Muscle of leg (tissue), 11 donors: Measurements from ENCODE around the gene SH3RF1. TPM values are rescaled to one million over a fixed set of nuclear protein-coding genes. Genes with fewer than 3 reads are reported as not detected.

ENCODE experiments used
- DNase-seq: peaks from one replicate; pipeline ENCODE4 v3.0.0; 2013
- H3K27ac ChIP-seq: one replicate; pipeline ENCODE4 v1.5.1; 2013; ENCODE audit warnings: mild to moderate bottlenecking, low read length, control low read depth
- H3K27me3 ChIP-seq: one replicate; pipeline ENCODE4 v1.6.1; 2013; ENCODE audit warnings: low read length; ENCODE audit not compliant: control insufficient read depth, insufficient read depth
- H3K36me3 ChIP-seq: one replicate; pipeline ENCODE4 v1.6.1; 2013; ENCODE audit warnings: low read length; ENCODE audit not compliant: control insufficient read depth, insufficient read depth
- H3K4me1 ChIP-seq: one replicate; pipeline ENCODE4 v1.6.1; 2013; ENCODE audit warnings: low read length; ENCODE audit not compliant: control insufficient read depth, insufficient read depth
- H3K4me3 ChIP-seq: one replicate; pipeline ENCODE4 v1.5.1; 2013; ENCODE audit warnings: low read length, control low read depth
- H3K9me3 ChIP-seq: replicated peaks from 2 replicates; pipeline ENCODE4 v1.6.1; 2013; ENCODE audit warnings: low read depth, low read length; ENCODE audit not compliant: control insufficient read depth
- WGBS: methylation state at CpG from one replicate; pipeline ENCODE4 v1.1.5; 2013; ENCODE audit warnings: missing lambda C conversion rate; ENCODE audit not compliant: insufficient coverage; 5-methylcytosine and 5-hydroxymethylcytosine counted together
- polyA plus RNA-seq, 8 donors: library from polyadenylated mRNA; unstranded; fragments of 120-200 nt; gene quantifications; one replicate each; pipeline versions ENCODE4 v1.2.1 to v1.2.3, GENCODE V29; 2013; ENCODE audit warnings: inconsistent platforms in 1 of 8, low replicate concordance in 1 of 8; ENCODE audit not compliant: insufficient read length in 8 of 8, insufficient read depth in 1 of 8
- total RNA-seq: library from RNA; stranded (reverse); fragments of 120-200 nt; gene quantifications from one replicate; pipeline ENCODE4 v1.2.4, GENCODE V29; 2013

SH3RF1 gene
- total and polyA plus RNA-seq, 9 donors, result 10.7 to 19.4 (median 16.3) TPM

GRCh38 chr4:169114341-169114974, 156.3 kb downstream of the SH3RF1 start:
- H3K27me3 ChIP-seq, result no peaks in the 10 kb centered on the region
- no peak overlapping the region for H3K4me3 ChIP-seq
- H3K9me3 ChIP-seq, result no peaks in the 10 kb centered on the region
- WGBS, result no CpG with 5 or more reads among the region's 3 CpGs
- no peak overlapping the region for H3K27ac ChIP-seq
- no peaks in the 10 kb centered on the region for H3K4me1 ChIP-seq
- H3K36me3 ChIP-seq, result peaks cover 40% of the 10 kb centered on the region
- DNase-seq, result no peak

GRCh38 chr4:169110633-169111032, 160.1 kb downstream of the SH3RF1 start:
- no peak overlapping the region for H3K4me3 ChIP-seq
- no peaks in the 10 kb centered on the region for H3K9me3 ChIP-seq
- H3K27me3 ChIP-seq, result no peaks in the 10 kb centered on the region
- no peak for DNase-seq
- no peak overlapping the region for H3K27ac ChIP-seq
- no peaks in the 10 kb centered on the region for H3K4me1 ChIP-seq
- WGBS, result 100% methylated on average over 1 of the region's 4 CpGs
- peaks cover 38% of the 10 kb centered on the region for H3K36me3 ChIP-seq

GRCh38 chr4:169109035-169109675, 161.6 kb downstream of the SH3RF1 start:
- H3K27ac ChIP-seq, result no peak overlapping the region
- no peak overlapping the region for H3K4me3 ChIP-seq
- peaks cover under 1% of the 10 kb centered on the region for H3K4me1 ChIP-seq
- no peaks in the 10 kb centered on the region for H3K27me3 ChIP-seq
- peaks cover 32% of the 10 kb centered on the region for H3K36me3 ChIP-seq
- WGBS, result no CpG with 5 or more reads among the region's 2 CpGs
- DNase-seq, result no peak
- no peaks in the 10 kb centered on the region for H3K9me3 ChIP-seq

- 100% methylated on average over 3 of the region's 4 CpGs for WGBS
These were observed 162.5 kb downstream of the SH3RF1 start for GRCh38 chr4:169108303-169108702.

GRCh38 chr4:169107528-169107927, 163.2 kb downstream of the SH3RF1 start:
- Histone ChIP-seq H3K36me3 (peaks cover 27% of the 10 kb centered on the region), H3K9me3 (no peaks in the 10 kb centered on the region), H3K27me3 (no peaks in the 10 kb centered on the region), H3K4me1 (peaks cover 5% of the 10 kb centered on the region), H3K4me3 (no peak overlapping the region), H3K27ac (no peak overlapping the region)
- DNase-seq, result no peak
- WGBS, result 40% methylated on average over 1 of the region's 2 CpGs

More at GRCh38 chr4:169108303-169108702, 162.5 kb downstream of the SH3RF1 start:
- H3K27ac ChIP-seq, result no peak overlapping the region
- H3K9me3 ChIP-seq, result no peaks in the 10 kb centered on the region
- no peaks in the 10 kb centered on the region for H3K27me3 ChIP-seq
- DNase-seq, result no peak
- no peak overlapping the region for H3K4me3 ChIP-seq
- peaks cover 5% of the 10 kb centered on the region for H3K4me1 ChIP-seq
- H3K36me3 ChIP-seq, result peaks cover 27% of the 10 kb centered on the region

GRCh38 chr4:169106696-169107229, 164.0 kb downstream of the SH3RF1 start:
- H3K4me1 ChIP-seq, result peaks cover 5% of the 10 kb centered on the region
- H3K4me3 ChIP-seq, result no peak overlapping the region
- peaks cover 27% of the 10 kb centered on the region for H3K36me3 ChIP-seq
- H3K9me3 ChIP-seq, result no peaks in the 10 kb centered on the region
- H3K27ac ChIP-seq, result no peak overlapping the region
- WGBS, result 100% methylated on average over 9 of the region's 16 CpGs
- DNase-seq, result no peak
- H3K27me3 ChIP-seq, result no peaks in the 10 kb centered on the region

GRCh38 chr4:169105620-169106019, 165.1 kb downstream of the SH3RF1 start:
- Histone ChIP-seq H3K9me3 (no peaks in the 10 kb centered on the region), H3K4me3 (no peak overlapping the region), H3K27ac (no peak overlapping the region), H3K27me3 (no peaks in the 10 kb centered on the region), H3K36me3 (peaks cover 27% of the 10 kb centered on the region), H3K4me1 (peaks cover 11% of the 10 kb centered on the region)
- no peak for DNase-seq
- 89% methylated on average over 4 of the region's 6 CpGs for WGBS

GRCh38 chr4:169103966-169104412, 166.8 kb downstream of the SH3RF1 start:
- no peak overlapping the region for H3K4me3 ChIP-seq
- H3K36me3 ChIP-seq, result peaks cover 20% of the 10 kb centered on the region
- H3K27ac ChIP-seq, result no peak overlapping the region
- peaks cover 24% of the 10 kb centered on the region for H3K4me1 ChIP-seq
- no peaks in the 10 kb centered on the region for H3K27me3 ChIP-seq
- DNase-seq, result peak; percentile 42
- WGBS, result no CpG with 5 or more reads among the region's 3 CpGs
- H3K9me3 ChIP-seq, result no peaks in the 10 kb centered on the region

GRCh38 chr4:169102026-169102425, 168.7 kb downstream of the SH3RF1 start:
- H3K27me3 ChIP-seq, result no peaks in the 10 kb centered on the region
- H3K9me3 ChIP-seq, result no peaks in the 10 kb centered on the region
- H3K4me3 ChIP-seq, result no peak overlapping the region
- peaks cover 31% of the 10 kb centered on the region for H3K36me3 ChIP-seq
- DNase-seq, result no peak
- H3K4me1 ChIP-seq, result peaks cover 32% of the 10 kb centered on the region
- 65% methylated on average over 2 of the region's 2 CpGs for WGBS
- peak overlapping the region; percentile 1 for H3K27ac ChIP-seq

- 73% methylated on average over 4 of the region's 4 CpGs for WGBS
- no peaks in the 10 kb centered on the region for H3K9me3 ChIP-seq
These were observed 170.1 kb downstream of the SH3RF1 start for GRCh38 chr4:169100670-169101101.

More at GRCh38 chr4:169100670-169101101, 170.1 kb downstream of the SH3RF1 start:
- H3K27ac ChIP-seq, result peak overlapping the region; percentile 89
- no peaks in the 10 kb centered on the region for H3K27me3 ChIP-seq
- peaks cover 32% of the 10 kb centered on the region for H3K4me1 ChIP-seq
- no peak overlapping the region for H3K4me3 ChIP-seq
- DNase-seq, result peak; percentile 40
- peaks cover 25% of the 10 kb centered on the region for H3K36me3 ChIP-seq
